Measurements from ENCODE around the gene HAPSTR1.

Gene HAPSTR1

DNA sequence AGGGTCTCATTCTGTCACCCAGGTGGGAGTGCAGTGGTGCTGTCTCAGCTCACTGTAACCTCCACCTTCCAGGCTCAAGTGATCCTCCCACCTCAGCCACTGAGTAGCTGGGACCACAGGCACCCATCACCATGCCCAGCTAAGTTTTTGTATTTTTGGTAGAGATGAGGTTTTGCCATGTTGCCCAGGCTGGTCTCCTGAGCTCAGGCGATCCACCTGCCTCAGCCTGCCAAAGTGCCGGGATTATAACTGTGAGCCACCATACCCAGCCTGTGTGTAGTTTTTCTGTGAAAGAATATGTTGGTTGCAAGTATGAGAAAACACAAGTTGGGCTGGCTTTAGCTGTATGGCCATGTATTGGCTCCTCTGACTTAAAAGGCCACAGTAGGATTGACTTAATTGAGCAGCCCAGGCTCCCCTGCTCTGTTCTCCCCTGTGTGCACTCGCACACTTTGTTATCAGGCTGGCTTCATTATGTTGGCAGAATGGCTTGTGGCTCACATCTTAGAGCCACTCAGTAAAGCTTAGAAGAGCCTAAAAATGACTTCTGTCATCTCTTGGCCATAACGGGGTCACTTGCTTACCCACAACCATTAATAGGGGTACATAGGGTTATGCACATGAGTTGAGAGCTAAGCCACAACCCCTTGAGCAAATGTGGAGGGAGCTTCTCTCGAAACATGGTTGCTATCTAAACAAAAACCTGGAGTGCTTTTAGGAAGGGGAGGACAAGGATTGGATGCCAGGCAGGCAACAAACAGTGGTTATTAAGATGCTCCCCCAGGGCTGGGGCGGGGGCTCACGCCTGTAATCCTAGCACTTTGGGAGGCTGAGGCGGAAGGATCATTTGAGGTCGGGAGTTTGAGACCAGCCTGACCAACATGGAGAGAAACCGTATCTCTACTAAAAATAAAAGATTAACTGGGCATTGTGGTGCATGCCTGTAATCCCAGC lies 6.1 kb downstream of the HAPSTR1 start:
- DNase-seq, result no peak

DNA sequence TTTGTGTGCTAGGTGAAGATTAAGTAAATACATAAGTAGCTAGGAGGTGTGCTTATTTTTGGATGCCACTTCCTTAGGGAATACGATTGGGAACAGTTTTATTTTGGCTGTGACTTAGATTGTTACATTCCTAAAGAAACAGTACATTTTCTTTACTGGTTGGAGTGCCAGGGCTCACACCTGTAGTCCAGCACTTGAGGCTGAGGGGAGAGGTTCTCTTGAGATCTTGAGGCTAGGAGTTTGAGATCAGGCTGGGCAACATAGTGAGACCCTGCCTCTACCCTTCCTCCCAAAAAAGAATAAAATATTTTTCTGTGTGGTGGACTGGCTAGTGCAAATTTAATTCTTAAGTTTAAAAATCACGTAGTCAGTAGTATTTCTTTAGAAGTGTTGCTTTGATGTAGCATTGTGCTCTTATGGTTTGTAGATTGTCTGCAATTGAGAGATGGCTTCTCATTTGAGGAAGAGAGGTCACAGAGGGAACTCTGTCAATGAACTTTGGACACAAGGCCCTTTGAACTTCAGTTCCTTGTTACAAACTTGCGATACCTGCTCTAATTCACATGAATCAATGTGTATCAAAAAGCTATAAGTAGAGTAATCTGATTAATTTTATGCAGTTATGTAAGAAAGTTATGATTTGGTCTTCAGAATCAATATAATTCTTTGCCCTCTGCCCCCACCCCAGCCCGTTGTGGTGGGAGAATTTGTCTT lies 7.1 kb downstream of the HAPSTR1 start:
- DNase-seq, result no peak

GRCh38 chr16:9099131-9099625 lies 7.7 kb downstream of the HAPSTR1 start:
- no peak for DNase-seq

DNA sequence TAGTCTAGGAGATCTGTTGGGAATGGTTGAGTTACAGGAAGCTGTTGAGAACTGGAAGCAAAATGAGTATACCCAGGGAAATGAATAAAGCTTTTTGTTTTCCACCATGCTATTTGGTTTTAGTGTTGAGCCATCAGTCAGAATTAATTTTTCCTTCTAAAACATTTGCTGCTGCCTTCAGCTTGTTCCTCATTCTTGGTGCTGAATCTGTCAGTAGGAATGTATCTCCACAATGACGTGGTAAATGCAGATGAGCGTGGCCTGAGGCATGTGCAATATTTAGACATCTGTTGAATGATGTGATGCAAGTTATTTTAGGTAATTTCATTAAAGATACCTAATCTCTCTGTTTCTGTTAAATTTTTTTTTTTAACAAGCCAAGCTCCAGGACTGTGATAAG lies 10.9 kb downstream of the HAPSTR1 start:
- DNase-seq, result no peak

GRCh38 chr16:9102943-9103342 lies 11.5 kb downstream of the HAPSTR1 start:
- DNase-seq, result no peak

- DNase-seq, result no peak
These were observed 12.1 kb downstream of the HAPSTR1 start for GRCh38 chr16:9103546-9103945.

GRCh38 chr16:9105189-9105588 lies 13.7 kb downstream of the HAPSTR1 start:
- no peak for DNase-seq

GRCh38 chr16:9107025-9107970 lies 15.9 kb downstream of the HAPSTR1 start:
- DNase-seq, result no peak

GRCh38 chr16:9109255-9109654 lies 17.8 kb downstream of the HAPSTR1 start:
- no peak for DNase-seq

GRCh38 chr16:9112166-9112843 lies 20.9 kb downstream of the HAPSTR1 start:
- DNase-seq, result no peak

- DNase-seq, result no peak
These were observed 21.4 kb downstream of the HAPSTR1 start for GRCh38 chr16:9112844-9113186.

GRCh38 chr16:9113707-9114106 lies 22.3 kb downstream of the HAPSTR1 start:
- no peak for DNase-seq

- no peak for DNase-seq
These were observed 22.7 kb downstream of the HAPSTR1 start for GRCh38 chr16:9114112-9114511.

DNA sequence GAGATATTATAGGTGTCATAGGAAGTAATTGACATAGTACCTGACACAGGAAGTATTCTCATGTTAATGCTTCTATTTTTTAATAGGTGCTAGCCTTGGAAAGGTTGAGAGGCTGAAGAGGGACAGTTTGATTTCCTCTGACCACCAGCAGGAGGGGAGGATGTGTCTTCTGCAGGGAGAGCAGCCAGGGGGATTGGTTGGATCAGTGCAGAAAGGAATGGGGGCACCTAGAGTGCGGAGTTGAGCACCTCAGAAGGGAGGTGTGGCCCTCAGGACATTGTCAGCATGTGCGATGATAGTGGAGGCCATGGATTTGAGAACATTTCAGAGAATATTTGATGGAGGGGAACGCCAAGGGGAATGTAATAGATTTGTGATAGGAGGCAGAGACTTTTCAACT lies 23.4 kb downstream of the HAPSTR1 start:
- no peak for DNase-seq

DNA sequence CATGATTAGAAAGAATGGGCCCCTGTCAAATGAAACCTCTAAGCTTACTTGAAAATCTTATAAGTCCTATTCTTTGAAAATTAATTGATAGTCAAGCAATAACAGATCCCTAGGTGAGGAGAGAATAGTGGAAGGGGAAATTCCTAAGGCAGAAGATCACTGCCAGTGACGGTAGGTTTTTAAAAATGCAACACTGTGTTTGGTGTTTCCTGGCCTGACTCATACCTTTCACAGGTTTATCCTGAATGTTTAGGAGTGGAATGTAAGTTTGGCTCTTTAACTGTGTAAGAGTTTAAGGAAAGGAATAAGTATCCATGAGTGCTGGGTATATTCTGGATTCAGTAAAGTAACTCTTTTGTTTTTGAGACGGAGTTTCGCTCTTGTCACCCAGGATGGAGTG lies 23.8 kb downstream of the HAPSTR1 start:
- DNase-seq, result no peak

DNA sequence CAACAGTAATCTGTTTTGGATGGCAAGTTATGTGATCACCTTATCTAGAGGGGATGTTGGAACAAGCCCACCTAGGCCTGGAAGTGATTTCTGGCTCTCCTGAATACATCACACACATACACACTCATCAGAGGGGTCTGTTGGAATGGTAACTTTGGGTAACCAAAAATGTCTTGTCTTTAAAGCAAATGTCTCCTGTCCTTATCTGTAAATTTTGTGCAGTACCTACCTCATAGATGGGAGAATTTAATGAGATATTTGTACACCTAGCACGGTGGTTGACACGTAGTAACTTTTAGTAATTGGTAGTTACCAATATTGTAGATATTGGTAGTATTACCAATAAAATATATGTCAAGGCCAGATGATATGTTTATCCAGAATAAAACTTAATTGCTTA lies 24.7 kb downstream of the HAPSTR1 start:
- no peak for DNase-seq

- DNase-seq, result no peak
These were observed 26.7 kb downstream of the HAPSTR1 start for GRCh38 chr16:9118170-9118569.

GRCh38 chr16:9119795-9120194 lies 28.4 kb downstream of the HAPSTR1 start:
- no peak for DNase-seq

GRCh38 chr16:9122342-9122741 lies 30.9 kb downstream of the HAPSTR1 start:
- DNase-seq, result no peak

DNA sequence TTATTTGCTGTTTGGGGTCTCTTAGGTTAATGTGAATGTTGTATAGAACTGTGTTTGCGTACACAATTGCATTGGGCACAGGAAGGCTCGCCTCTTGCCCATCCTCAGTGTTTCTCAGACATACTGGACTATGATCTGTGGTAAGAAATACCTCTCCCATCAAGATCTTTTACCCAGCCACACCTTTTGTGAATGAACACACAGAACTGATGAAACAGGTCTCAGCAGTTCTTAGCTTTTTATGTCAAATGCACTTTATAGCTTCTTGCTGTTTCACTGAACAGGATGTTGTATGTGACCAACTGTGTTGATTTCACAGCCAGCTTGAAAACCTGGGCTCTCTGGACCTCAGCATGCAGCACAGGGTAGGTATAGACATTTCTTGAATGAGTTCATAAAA lies 31.5 kb downstream of the HAPSTR1 start:
- DNase-seq, result no peak

GRCh38 chr16:9123401-9123800 lies 32.0 kb downstream of the HAPSTR1 start:
- no peak for DNase-seq

- DNase-seq, result no peak
These were observed 32.4 kb downstream of the HAPSTR1 start for GRCh38 chr16:9123871-9124270.
